ENCODE data around the gene SGO1.

SGO1 gene

DNA sequence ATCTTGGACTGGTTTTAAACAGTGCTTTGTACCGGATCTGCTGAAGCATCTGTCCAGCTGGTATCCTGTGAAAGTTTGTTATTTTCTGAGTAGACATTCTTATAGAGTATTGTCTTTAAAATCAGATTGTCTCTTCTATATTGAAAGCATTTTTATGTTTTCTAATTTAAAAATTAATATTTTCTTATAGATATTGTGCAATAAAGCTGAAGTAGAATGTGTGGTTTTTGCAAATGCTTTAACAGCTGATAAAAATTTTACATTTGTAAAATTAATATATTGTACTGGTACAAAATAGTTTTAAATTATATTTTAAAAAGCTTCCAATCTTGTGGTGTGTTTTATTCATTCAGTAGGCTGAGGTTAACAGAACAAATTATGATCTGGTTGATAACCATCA is 31.9 kb downstream of the SGO1 start:
- no peak for DNase-seq

DNA sequence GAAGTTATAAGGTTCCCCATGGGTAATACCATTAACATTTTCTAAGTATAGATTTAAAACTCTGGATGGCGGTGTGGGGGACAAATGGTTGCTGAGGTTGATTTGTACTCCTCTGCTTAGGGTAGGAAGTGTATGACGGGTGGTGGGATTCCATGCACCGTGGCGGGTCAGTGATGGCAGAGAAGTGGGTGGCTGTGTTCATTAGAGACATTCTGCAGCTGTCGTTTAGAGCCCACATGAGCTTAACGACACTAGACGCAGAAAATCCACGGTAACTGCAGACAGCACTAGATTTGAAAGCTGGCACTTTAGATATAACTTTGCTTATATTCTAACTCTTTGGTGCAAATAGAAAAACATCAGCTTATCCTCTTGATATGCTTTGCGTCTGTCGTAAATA is 37.5 kb downstream of the SGO1 start:
- DNase-seq: no peak

DNA sequence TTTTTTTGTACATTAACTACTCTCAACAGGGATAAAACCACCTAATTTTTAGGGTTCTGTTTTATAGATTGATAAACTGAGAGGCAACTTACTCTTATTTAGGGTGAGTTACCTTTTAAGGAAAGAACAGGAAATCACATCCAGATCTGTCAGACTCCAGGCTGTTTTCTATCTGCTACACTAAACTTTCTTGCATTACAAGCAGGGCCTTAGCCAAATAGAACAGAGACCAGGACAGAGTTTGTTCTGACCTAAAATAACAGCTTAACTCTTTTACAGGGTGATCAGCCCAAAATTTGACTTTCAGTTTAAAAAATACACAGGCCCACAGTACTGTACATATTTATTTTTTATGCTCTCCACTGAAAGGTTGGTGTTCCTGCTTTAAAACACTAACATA is 38.6 kb downstream of the SGO1 start:
- no peak for DNase-seq

GRCh38 chr3:20146301-20146700 is 39.7 kb downstream of the SGO1 start:
- DNase-seq: no peak

- no peak for DNase-seq
Observed at GRCh38 chr3:20145874-20146273, 40.1 kb downstream of the SGO1 start.

- no peak for DNase-seq
Observed at GRCh38 chr3:20143519-20143918, 42.5 kb downstream of the SGO1 start.

- DNase-seq: no peak
Observed at GRCh38 chr3:20142517-20142916, 43.5 kb downstream of the SGO1 start.

- DNase-seq: no peak
Observed at GRCh38 chr3:20141851-20142250, 44.2 kb downstream of the SGO1 start.

- no peak for DNase-seq
Observed at GRCh38 chr3:20141316-20141715, 44.7 kb downstream of the SGO1 start.

GRCh38 chr3:20140881-20141280 is 45.1 kb downstream of the SGO1 start:
- no peak for DNase-seq

DNA sequence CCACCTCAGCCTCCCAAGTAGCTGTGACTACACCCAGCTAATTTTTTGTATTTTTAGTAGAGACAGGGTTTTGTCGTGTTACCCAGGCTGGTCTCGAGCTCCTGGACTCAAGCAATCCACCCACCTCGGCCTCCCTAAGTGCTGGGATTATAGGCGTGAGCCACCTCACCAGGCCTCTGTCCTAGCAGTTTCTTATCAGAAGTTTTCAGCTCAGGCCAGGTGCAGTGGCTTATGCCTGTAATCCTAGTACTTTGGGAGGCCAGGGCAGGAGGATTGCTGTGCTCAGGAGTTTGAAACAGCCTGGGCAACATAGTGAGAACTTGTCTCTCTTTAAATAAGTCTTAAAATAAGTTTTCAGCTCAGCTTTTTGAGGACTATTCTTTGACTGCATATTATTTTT is 48.4 kb downstream of the SGO1 start:
- no peak for DNase-seq

DNA sequence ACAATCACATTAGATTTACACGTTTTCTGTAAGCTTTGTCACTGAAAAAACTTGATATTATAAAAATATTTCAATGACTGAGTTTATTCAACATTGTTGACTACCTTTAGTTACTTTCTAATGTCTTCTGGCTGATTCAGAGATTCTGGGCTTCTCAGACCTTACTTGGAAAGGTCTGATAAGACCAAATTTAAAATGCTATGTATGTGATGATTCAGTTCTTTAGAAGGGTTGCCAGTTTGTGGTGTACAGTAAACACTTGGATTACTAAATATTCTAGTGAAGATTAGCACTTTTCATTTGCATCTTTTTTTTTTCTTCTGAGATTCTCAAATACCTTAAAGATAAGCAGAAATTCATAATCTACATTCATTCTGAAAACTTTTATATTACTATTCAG is 49.8 kb downstream of the SGO1 start:
- no peak for DNase-seq

DNA sequence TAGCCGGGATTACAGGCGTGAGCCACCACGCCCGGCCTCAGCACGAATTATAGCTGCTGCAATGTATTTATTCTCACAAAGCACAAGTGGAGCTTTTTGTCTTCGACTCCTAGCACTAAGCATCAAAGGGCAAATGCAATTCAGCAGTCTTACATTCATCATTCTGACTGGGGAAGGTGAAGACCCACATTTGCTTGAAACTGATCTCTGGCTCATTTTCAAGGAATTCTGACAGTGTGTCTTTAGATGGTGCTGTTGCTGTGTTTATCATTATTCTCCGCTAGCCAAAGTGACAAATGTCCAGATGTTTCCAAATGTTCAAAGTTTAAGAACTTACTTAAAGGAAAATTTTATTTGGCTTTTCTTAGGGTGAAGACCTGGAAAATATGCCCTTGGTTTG is 55.9 kb downstream of the SGO1 start:
- DNase-seq: no peak

DNA sequence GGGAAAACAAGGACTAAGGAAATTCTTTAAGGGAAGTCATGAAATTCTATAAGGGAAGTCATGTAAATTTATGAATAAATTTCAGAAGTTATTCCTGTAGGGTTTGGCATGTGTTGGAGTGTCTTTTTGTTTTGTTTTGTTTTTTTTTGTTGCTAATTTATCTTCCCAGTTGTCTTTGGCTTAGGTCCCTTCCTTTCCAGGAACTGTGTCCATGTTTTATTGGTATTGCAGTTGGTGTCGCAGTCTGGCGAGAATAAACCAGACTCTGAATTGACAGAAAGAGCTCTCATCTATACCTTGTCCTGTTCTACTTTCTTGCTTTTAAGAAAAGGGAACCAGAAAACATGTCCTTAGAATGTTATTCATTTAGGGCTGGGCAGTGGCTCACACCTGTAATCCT is 57.6 kb downstream of the SGO1 start:
- DNase-seq: no peak

GRCh38 chr3:20125897-20126296 is 60.1 kb downstream of the SGO1 start:
- no peak for DNase-seq

GRCh38 chr3:20125289-20125688 is 60.7 kb downstream of the SGO1 start:
- no peak for DNase-seq

DNA sequence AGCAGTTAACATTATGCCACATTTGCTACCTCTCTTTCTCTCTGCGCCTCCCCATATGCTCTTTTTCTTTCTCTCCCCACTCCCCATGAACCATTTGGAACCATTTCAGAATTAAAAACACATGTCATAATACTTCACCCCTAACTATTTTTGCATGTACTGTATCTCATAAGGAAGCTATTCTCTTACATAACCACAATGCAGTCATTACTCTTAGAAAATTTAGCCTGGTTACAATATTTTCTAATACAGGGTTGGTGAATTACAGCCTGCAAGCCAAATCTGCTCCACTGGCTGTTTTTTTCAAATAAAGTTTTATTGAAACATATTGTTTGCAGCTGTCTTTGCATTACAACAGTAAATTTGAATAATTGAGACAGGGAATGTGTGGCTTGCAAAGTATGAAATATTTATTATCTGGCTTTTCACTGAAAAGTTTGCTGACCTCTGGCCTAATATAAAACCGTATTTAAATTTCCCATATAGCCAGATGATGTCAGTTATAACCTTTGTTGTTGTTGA is 62.8 kb downstream of the SGO1 start:
- no peak for DNase-seq

DNA sequence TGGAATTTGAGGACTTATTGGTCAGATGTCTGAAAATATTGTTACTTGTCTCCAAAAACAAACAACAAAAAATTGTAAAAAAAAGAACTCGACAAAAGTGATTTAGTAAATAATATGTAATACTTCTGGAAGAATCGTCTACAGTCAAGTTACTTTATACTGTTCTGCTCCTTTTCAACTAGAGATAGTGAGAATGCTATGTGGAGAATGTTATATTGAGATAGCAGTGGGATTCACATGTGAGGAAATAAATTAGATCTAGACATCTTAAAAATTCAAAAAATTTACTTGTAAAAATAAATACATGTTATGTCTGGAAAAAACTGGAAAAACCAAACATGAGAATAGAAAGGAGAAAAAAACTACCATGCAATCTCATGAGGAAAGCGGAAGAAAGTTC is 64.9 kb downstream of the SGO1 start:
- no peak for DNase-seq
